H9 (cell line): ENCODE data around the gene GSTM3. TPM values are rescaled to one million over a fixed set of nuclear protein-coding genes. Genes with fewer than 3 reads are reported as not detected.

Experiments used
- DNase-seq: peaks from one replicate; pipeline ENCODE4 v3.0.0-alpha.2; 2017
- H2AFZ ChIP-seq: one replicate; pipeline ENCODE4 v1.6.1; 2013; ENCODE audit warnings: mild to moderate bottlenecking, low read length, control low read depth, moderate library complexity
- H2AK5ac ChIP-seq: 2 replicates; pipeline ENCODE4 v1.6.1; 2013; ENCODE audit warnings: low read length, control low read depth, mixed read lengths; ENCODE audit not compliant: insufficient read length
- H2BK120ac ChIP-seq: one replicate; pipeline ENCODE4 v1.6.1; 2013; ENCODE audit warnings: low read depth, mild to moderate bottlenecking, low read length, control low read depth, inconsistent platforms; ENCODE audit not compliant: poor library complexity, severe bottlenecking
- H2BK12ac ChIP-seq: 2 replicates; pipeline ENCODE4 v1.6.1; 2013; ENCODE audit warnings: low read length, control low read depth, mixed read lengths, low read depth; ENCODE audit not compliant: insufficient read length
- H2BK15ac ChIP-seq: 2 replicates; pipeline ENCODE4 v1.6.1; 2013; ENCODE audit warnings: low read depth, low read length, control low read depth
- H2BK20ac ChIP-seq: one replicate; pipeline ENCODE4 v1.6.1; 2013; ENCODE audit warnings: low read depth, mild to moderate bottlenecking, low read length, control low read depth, inconsistent platforms; ENCODE audit not compliant: poor library complexity, severe bottlenecking
- H2BK5ac ChIP-seq: 2 replicates; pipeline ENCODE4 v1.6.1; 2013; ENCODE audit warnings: low read length, control low read depth, mixed read lengths; ENCODE audit not compliant: insufficient read length
- H3K14ac ChIP-seq: 2 replicates; pipeline ENCODE4 v1.6.1; 2013; ENCODE audit warnings: low read length, control low read depth; ENCODE audit not compliant: insufficient read depth
- H3K18ac ChIP-seq: 2 replicates; pipeline ENCODE4 v1.6.1; 2013; ENCODE audit warnings: low read depth, mild to moderate bottlenecking, mixed read lengths, low read length, control low read depth; ENCODE audit not compliant: insufficient read length
- H3K23ac ChIP-seq: 2 replicates; pipeline ENCODE4 v1.6.1; 2013; ENCODE audit warnings: low read length, control low read depth, mixed read lengths, low read depth; ENCODE audit not compliant: insufficient read length
- H3K23me2 ChIP-seq: 2 replicates; pipeline ENCODE4 v1.6.1; 2013; ENCODE audit warnings: low read depth, mild to moderate bottlenecking, mixed read lengths, low read length, control low read depth; ENCODE audit not compliant: insufficient read length, poor library complexity, severe bottlenecking
- H3K27ac ChIP-seq: 2 replicates; pipeline ENCODE4 v1.5.1; 2013; ENCODE audit warnings: low read length, control low read depth, mixed read lengths, low read depth; ENCODE audit not compliant: insufficient read length
- H3K27me3 ChIP-seq: 2 replicates; pipeline ENCODE4 v1.6.1; 2013; ENCODE audit warnings: low read length, control low read depth, inconsistent platforms; ENCODE audit not compliant: insufficient read depth
- H3K4ac ChIP-seq: 2 replicates; pipeline ENCODE4 v1.6.1; 2013; ENCODE audit warnings: low read depth, mild to moderate bottlenecking, control low read depth, inconsistent platforms, low read length, moderate library complexity
- H3K4me1 ChIP-seq: 2 replicates; pipeline ENCODE4 v1.6.1; 2013; ENCODE audit warnings: low read length, control low read depth, inconsistent platforms; ENCODE audit not compliant: insufficient read depth
- H3K4me2 ChIP-seq: 2 replicates; pipeline ENCODE4 v1.6.1; 2013; ENCODE audit warnings: low read length, control low read depth, mixed read lengths; ENCODE audit not compliant: insufficient read length, insufficient read depth
- H3K56ac ChIP-seq: 2 replicates; pipeline ENCODE4 v1.6.1; 2013; ENCODE audit warnings: low read depth, mild to moderate bottlenecking, mixed read lengths, low read length, control low read depth; ENCODE audit not compliant: insufficient read length
- H3K79me1 ChIP-seq: 2 replicates; pipeline ENCODE4 v1.6.1; 2013; ENCODE audit warnings: low read depth, mild to moderate bottlenecking, moderate library complexity, low read length, control low read depth, inconsistent platforms; ENCODE audit not compliant: insufficient read depth, poor library complexity, severe bottlenecking
- H3K79me2 ChIP-seq: 2 replicates; pipeline ENCODE4 v1.6.1; 2013; ENCODE audit warnings: low read length, control low read depth, inconsistent platforms; ENCODE audit not compliant: insufficient read depth
- H3K9ac ChIP-seq: 2 replicates; pipeline ENCODE4 v1.6.1; 2013; ENCODE audit warnings: low read length, control low read depth, mixed read lengths; ENCODE audit not compliant: insufficient read length; ENCODE audit errors: extremely low read depth
- H3K9me3 ChIP-seq: one replicate; pipeline ENCODE4 v1.6.1; 2013; ENCODE audit warnings: low read depth, low read length, inconsistent platforms; ENCODE audit not compliant: control insufficient read depth
- H3T11ph ChIP-seq: one replicate; pipeline ENCODE4 v1.6.1; 2013; ENCODE audit warnings: mild to moderate bottlenecking, low read length, control low read depth, inconsistent platforms
- H4K20me1 ChIP-seq: one replicate; pipeline ENCODE4 v1.6.1; 2013; ENCODE audit not compliant: control insufficient read depth, insufficient read length, insufficient read depth
- H4K5ac ChIP-seq: 2 replicates; pipeline ENCODE4 v1.6.1; 2013; ENCODE audit warnings: low read depth, mild to moderate bottlenecking, mixed read lengths, low read length, control low read depth; ENCODE audit not compliant: insufficient read length
- H4K8ac ChIP-seq: replicated peaks from 2 replicates; pipeline ENCODE4 v1.6.1; 2013; ENCODE audit warnings: low read length, control low read depth, mixed read lengths, low read depth; ENCODE audit not compliant: insufficient read length
- H4K91ac ChIP-seq: 2 replicates; pipeline ENCODE4 v1.6.1; 2013; ENCODE audit warnings: low read depth, mild to moderate bottlenecking, moderate library complexity, mixed read lengths, low read length, control low read depth; ENCODE audit not compliant: insufficient read length
- H3K27ac Mint-ChIP-seq, 3 experiments: 2 replicates in 2 of 3; 3 replicates in 1 of 3; pipeline ENCODE4 v1.8.0; 2020 to 2021; ENCODE audit warnings: mixed read lengths in 3 of 3, mild to moderate bottlenecking in 1 of 3, moderate library complexity in 1 of 3
- H3K27me3 Mint-ChIP-seq: 2 replicates; pipeline ENCODE4 v1.8.0; 2021; ENCODE audit warnings: low read depth, mild to moderate bottlenecking, moderate library complexity, mixed read lengths
- H3K36me3 Mint-ChIP-seq, 3 experiments: 2 replicates in 2 of 3; 3 replicates in 1 of 3; pipeline ENCODE4 v1.8.0; 2020 to 2021; ENCODE audit warnings: low read depth in 3 of 3, mixed read lengths in 3 of 3; ENCODE audit not compliant: insufficient read depth in 1 of 3
- H3K4me1 Mint-ChIP-seq, 2 experiments: 2 replicates each; pipeline ENCODE4 v1.8.0; 2020; ENCODE audit warnings: mixed read lengths in 2 of 2
- H3K4me3 Mint-ChIP-seq, 2 experiments: 2 replicates in 1 of 2; 3 replicates in 1 of 2; pipeline ENCODE4 v1.8.0; 2020 to 2021; ENCODE audit warnings: mild to moderate bottlenecking in 2 of 2, mixed read lengths in 2 of 2, moderate library complexity in 1 of 2
- H3K9me3 Mint-ChIP-seq, 2 experiments: 2 replicates in 1 of 2; 3 replicates in 1 of 2; pipeline ENCODE4 v1.8.0; 2020; ENCODE audit warnings: mild to moderate bottlenecking in 2 of 2, mixed read lengths in 2 of 2, moderate library complexity in 1 of 2
- CTCF ChIP-seq: fragments of 200-600 bp; sonication (generic); conservative IDR thresholded peaks from 3 replicates; pipeline ENCODE4 v1.8.0; 2021; ENCODE audit warnings: antibody characterized with exemption, mild to moderate bottlenecking
- WGBS: extraction: QIAGEN DNeasy Blood & Tissue Kit; methylation state at CpG from one replicate; pipeline ENCODE4 v1.1.7; 2013; ENCODE audit warnings: missing lambda C conversion rate, low lambda C conversion rate, mixed read lengths; ENCODE audit not compliant: insufficient read length; ENCODE audit errors: extremely low coverage; 5-methylcytosine and 5-hydroxymethylcytosine counted together
- total RNA-seq: library from RNA; stranded (reverse); gene quantifications from 2 replicates; pipeline ENCODE4 v1.2.1, GENCODE V29; 2021

GSTM3 gene
- total RNA-seq, 1 experiment from 2014 or later = 3.5 TPM

- H3K79me1 ChIP-seq = no peaks in the 10 kb centered on the region
- H3K4ac ChIP-seq = no peak overlapping the region
- H4K91ac ChIP-seq = no peak overlapping the region
- H3K23ac ChIP-seq = no peak overlapping the region
- H3K4me3 Mint-ChIP-seq = no peak overlapping the region
- H2BK12ac ChIP-seq = no peak overlapping the region
- no peak overlapping the region for H2BK120ac ChIP-seq
- H3K4me1 Mint-ChIP-seq = peaks cover 27 to 36% of the 10 kb centered on the region in 2 experiments
- no peak overlapping the region for H3K56ac ChIP-seq
- H3K27ac Mint-ChIP-seq = no peak overlapping the region
- no peak overlapping the region for H3K14ac ChIP-seq
- H3K23me2 ChIP-seq = no peaks in the 10 kb centered on the region
- H3K4me1 ChIP-seq = 0 out of 2 replicates have a peak, but pooled peaks cover 2% of the 10 kb centered on the region
- DNase-seq = no peak
- H2AK5ac ChIP-seq = no peak overlapping the region
- no peaks in the 10 kb centered on the region for H3K9me3 ChIP-seq
- H3K9me3 Mint-ChIP-seq = no peaks in the 10 kb centered on the region; a peak in 1 of 5 replicates
- H3K4me2 ChIP-seq = no peak overlapping the region
- H3T11ph ChIP-seq = no peak overlapping the region
- H3K36me3 Mint-ChIP-seq = peaks cover 0 to 1% (median 0%) of the 10 kb centered on the region in 3 experiments; a peak in 3 of 7 replicates
- no peak overlapping the region for H3K27ac ChIP-seq
- H3K9ac ChIP-seq = no peak overlapping the region
- H2BK5ac ChIP-seq = no peak overlapping the region
- no peaks in the 10 kb centered on the region for H3K27me3 ChIP-seq
- no CpG with 5 or more reads among the region's 5 CpGs for WGBS
- H4K8ac ChIP-seq = no peak overlapping the region
- no peak overlapping the region for H2BK15ac ChIP-seq
- no peak overlapping the region for H3K18ac ChIP-seq
- no peak for TF ChIP-seq CTCF
- no peak overlapping the region for H2BK20ac ChIP-seq
- no peak overlapping the region for H2AFZ ChIP-seq
- H4K5ac ChIP-seq = no peak overlapping the region
- H3K79me2 ChIP-seq = no peaks in the 10 kb centered on the region
- no peaks in the 10 kb centered on the region for H4K20me1 ChIP-seq
- H3K27me3 Mint-ChIP-seq = peaks cover 2% of the 10 kb centered on the region; the same call in 1 of the 2 replicates
Measured at GRCh38 chr1:109786112-109786480, 45.3 kb upstream of the GSTM3 start.
